Skin of body (tissue), 2 donors: ENCODE measurements around the gene ZNF783. TPM values are rescaled to one million over a fixed set of nuclear protein-coding genes. Genes with fewer than 3 reads are reported as not detected.
"Not testable (repeated sequence)": the region's sequence is repeated elsewhere in the genome, so short reads cannot be mapped to it uniquely, and the experiment has no call there.

Experiments
- DNase-seq: peaks from one replicate; lab custom pipeline; 2025; lab: John Stamatoyannopoulos, UW
- total RNA-seq: library from RNA; depleted of rRNA; stranded (reverse); fragments of >200 nt; gene quantifications from one replicate; pipeline ENCODE4 v1.2.3, GENCODE V29; 2014

Gene ZNF783
- total RNA-seq, 1 donor from 2014 or later, result 10.2 TPM

GRCh38 chr7:149300620-149301285, 38.8 kb downstream of the ZNF783 start:
- no peak for DNase-seq

GRCh38 chr7:149302222-149302621, 40.2 kb downstream of the ZNF783 start:
- no peak for DNase-seq

GRCh38 chr7:149302865-149303264, 40.9 kb downstream of the ZNF783 start:
- DNase-seq, result no peak

GRCh38 chr7:149304006-149304405, 42.0 kb downstream of the ZNF783 start:
- DNase-seq, result no peak

GRCh38 chr7:149306854-149307253, 44.9 kb downstream of the ZNF783 start:
- DNase-seq, result no peak

GRCh38 chr7:149307775-149308501, 45.9 kb downstream of the ZNF783 start:
- no peak for DNase-seq

- DNase-seq, result no peak
These were observed 48.3 kb downstream of the ZNF783 start for GRCh38 chr7:149310113-149310836.

- DNase-seq, result no peak
These were observed 49.1 kb downstream of the ZNF783 start for GRCh38 chr7:149310990-149311573.

- no peak for DNase-seq
These were observed 52.0 kb downstream of the ZNF783 start for GRCh38 chr7:149313981-149314380.

- DNase-seq, result no peak
These were observed 54.6 kb downstream of the ZNF783 start for GRCh38 chr7:149316606-149317005.

GRCh38 chr7:149317496-149317895, 55.5 kb downstream of the ZNF783 start:
- DNase-seq, result no peak

- DNase-seq, result no peak
These were observed 56.1 kb downstream of the ZNF783 start for GRCh38 chr7:149317986-149318672.

GRCh38 chr7:149319376-149319775, 57.4 kb downstream of the ZNF783 start:
- no peak for DNase-seq

GRCh38 chr7:149320313-149321124, 58.5 kb downstream of the ZNF783 start:
- DNase-seq, result no peak

GRCh38 chr7:149321125-149321905, 59.3 kb downstream of the ZNF783 start:
- DNase-seq, result not testable (repeated sequence)

GRCh38 chr7:149321978-149322541, 60.1 kb downstream of the ZNF783 start:
- DNase-seq, result no peak

GRCh38 chr7:149322737-149323136, 60.7 kb downstream of the ZNF783 start:
- no peak for DNase-seq

GRCh38 chr7:149325248-149325647, 63.3 kb downstream of the ZNF783 start:
- no peak for DNase-seq

GRCh38 chr7:149329265-149329664, 67.3 kb downstream of the ZNF783 start:
- no peak for DNase-seq
